NCI-H345 (cell line): ENCODE data around the gene PTAFR.

ENCODE experiments used
- DNase-seq: peaks from one replicate; lab custom pipeline; 2025; lab: John Stamatoyannopoulos, UW

The PTAFR gene

DNA sequence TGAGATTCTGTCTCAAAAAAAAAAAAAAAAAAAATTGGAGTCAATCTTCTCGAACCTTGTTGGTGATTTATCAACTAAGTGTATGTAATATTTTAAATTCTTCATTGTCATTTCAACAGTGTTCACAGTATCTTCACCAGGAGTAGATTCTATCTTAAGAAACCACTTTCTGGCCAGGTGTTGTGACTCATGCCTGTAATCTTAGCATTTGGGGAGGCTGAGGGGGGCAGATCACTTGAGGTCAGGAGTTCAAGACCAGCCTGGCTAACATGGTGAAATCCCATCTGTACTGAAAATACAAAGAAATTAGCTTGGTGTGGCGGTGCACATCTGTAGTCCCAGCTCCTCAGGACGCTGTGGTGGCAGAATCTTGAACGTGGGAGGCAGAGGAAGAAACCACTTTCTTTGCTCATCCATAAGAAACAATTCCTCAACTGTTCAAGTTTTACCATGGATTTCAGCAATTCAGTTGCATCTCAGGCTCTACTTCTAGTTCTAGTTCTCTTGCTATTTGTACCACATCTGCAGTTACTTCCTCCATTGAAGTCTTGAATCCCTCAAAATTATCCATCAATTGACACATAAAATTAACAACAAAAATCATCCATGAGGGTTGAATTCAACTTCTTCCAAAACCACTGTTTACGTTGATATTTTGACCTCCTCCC is 57.7 kb downstream of the PTAFR start:
- no peak for DNase-seq

DNA sequence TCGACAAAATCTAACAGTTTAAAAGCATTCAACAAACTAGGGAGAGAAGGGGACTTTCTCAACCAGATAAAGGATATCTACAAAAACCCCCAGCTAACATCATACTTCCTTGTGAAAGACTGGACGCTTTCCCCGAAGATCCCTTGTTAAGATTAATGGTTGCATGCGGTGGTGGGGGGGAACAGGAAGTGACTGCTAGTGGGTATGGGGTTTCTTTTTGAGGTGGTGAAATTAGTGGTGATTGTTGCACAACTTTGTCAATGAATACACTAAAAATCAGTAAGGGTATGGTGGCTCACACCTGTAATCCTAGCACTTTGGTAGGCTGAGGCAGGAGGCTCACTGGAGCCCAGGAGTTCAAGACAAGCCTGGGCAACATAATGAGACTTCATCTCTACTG is 61.2 kb downstream of the PTAFR start:
- no peak for DNase-seq

DNA sequence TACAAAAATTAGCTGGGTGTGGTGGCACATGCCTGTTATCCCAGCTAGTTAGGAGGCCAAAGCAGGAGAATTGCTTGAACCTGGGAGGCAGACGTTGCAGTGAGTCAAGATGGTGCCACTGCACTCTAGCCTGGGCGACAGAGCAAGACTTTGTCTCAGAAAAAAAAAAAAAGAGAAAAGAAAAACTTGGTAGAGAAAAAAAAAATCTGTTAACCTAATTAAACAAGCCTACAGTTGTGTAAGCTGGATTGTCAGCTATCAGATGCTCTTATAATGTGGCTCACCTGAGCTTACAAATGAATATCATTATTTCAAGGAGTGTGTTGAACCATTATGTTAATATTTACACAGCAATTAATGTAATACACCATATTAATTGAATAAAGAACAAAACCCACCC is 61.6 kb downstream of the PTAFR start:
- DNase-seq, result no peak

DNA sequence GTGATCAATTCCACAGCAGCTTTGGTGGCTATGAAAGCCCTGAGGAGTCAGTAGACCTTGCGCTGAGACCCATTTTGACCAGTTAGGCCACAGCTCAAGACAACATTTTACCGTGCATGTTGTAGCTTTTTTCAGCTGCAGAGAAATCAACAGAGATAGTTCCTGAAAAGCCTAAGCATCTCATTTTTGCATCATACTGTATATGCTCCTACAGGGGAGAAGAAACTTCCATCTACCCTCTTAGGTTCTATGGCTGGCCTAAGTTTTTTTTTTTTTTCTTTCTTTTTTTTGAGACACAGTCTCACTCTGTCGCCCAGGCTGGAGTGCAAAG is 63.3 kb downstream of the PTAFR start:
- no peak for DNase-seq

DNA sequence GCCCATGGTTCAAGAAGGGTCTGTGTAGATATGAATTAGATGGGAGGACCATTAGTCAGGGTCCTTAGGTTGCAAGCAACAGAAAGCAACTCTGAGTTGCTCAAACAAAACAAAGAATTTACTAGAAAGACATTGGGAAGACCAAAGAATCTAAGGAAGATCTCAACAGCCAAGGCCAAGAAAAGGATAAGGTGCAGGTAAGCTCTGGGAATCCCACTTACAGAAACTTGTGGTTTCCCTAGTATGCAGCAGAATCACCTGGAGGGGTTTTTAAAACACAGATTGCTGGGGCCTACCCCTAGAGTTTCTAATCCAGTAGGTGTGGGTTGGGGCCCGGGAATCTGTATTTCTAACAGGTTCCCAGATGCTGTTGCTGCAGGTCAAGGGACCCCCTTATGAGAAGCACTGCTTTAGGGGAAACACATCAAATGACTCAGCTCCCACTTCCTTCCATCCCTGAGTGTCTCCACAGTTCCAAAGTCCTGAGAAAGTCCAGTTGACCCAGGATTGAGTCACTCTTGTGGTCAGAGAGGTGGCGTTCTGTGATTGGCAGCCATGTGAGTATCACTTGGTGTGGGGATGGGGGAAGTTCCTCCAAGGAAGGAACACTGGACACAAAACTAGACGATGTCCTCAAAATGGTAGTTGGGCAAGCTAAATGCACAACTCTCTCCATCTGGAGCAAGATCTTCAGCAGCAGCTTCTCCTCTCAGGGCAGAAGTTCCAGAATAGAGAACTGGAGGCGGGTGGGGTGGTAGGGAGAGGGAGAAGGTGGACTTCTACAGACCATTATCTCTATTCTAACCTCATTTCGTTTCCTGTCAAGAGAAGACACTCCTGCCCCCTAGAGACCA is 63.9 kb downstream of the PTAFR start:
- no peak for DNase-seq

DNA sequence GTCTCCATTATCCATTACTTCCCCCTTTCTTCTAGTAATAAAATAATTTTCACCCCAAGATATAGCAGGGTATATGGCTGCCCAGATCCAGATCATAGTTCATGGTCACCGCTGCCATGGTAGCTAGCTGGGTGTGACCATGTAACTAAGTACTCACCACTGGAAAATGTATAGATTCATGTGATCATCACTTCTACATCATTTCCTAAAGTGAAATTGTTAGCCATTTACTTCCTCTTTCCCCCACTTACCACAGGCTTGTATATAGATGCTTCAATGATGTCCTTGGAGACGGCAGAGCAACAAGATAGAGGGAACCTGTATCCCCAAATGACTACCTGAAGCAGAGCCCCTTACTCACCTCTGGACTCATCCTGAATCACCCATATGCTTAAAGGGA is 65.3 kb downstream of the PTAFR start:
- no peak for DNase-seq

DNA sequence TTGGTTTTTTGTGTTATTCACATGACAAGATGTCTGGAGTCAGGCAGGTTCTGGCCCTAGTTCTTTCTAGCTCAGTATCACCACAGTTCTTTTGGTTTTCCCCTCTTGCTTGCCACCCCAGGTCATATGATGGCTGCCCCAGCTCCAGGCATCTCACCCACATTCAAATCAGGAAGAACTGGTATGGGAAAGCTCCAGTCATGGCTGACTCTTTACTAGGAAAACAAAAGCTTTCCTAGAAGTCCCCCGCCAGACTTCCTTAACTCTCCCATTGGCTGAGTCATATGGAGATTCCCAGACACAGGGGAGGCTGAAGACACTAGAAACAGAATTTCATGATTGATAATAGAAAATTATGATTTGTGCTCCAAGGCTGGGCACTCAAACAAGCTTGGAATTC is 65.9 kb downstream of the PTAFR start:
- DNase-seq, result no peak

DNA sequence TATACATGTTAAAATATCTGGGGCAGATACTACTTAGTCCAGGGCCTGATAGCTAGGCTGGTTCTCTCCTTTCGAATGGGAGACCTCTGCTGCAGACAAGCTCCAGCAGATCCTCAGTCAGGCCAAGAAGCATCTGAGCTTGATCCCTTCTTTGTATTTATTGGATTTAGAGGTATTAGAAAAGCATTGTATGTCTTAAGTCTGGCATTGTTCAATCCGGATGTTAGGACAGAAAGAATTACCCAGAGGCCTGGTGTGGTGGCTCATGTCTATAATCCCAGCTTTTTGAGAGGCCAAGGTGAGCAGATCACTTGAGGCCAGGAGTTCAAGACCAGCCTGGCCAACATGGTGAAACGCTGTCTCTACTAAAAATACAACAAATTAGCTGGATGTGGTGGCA is 66.9 kb downstream of the PTAFR start:
- DNase-seq, result no peak

DNA sequence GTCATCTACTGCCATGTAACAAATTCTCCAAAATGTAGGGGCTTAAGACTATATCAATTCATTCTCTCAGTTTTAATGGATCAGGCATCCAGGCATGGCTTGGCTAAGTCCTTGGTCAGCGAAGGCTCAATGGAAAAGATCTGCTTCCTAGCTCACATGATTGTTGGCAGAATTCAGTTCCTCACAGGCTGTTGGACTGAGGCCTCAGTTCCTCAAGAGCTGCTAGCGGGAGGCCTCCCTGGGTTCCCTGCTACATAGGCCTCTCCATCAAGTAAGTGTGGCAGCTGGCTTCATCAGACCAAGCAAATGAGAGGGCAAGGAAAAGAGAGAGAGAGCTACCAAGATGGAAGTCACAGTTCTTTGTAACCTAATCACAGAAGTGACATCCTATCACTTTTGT is 68.5 kb downstream of the PTAFR start:
- DNase-seq, result no peak

DNA sequence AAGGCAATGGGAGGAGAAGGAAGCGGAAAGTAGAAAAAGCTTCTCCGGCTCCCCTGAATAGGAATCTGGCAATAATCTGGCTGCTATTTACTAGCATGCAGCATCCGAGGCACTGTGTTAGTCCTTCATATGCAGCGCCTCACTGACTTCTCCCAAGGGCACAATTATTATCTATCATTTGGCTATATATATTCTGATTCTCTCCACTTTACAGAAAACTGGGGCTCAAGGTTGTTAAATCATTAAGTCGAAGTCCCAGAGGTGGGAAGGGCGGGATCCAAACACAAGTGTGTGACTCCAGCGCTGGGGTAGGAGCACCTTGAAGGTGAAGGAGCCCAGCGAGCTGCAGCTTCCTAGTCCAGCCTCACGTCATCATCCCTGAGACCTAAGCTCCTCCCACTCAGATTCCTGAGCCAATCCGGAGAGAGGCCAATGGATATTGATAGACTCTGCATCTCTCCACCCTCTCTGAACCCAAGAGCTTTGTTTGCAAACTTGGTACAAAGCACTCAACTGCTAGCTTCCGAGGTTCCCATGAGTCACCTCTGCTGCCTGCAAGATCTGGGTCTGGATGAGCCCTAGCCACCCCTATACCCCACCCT is 71.5 kb downstream of the PTAFR start:
- DNase-seq, result no peak

DNA sequence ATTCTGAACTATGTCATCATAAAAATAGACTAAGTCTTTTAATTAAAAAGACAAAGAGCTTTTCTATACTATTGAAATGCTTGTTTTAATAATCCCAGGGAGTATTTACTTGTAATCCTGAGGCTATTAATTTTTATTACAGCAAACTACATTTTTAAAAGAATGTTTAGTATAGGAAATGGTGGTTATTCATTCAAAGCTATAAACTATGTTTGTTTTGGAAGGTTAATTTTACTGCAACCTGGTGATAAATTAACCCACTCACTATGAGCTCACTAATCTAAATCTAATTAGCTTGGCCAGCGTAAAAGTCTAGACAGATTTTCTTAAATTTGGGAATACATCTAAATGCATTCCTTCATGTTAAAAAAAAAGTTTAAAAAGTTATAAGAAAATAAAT is 74.3 kb downstream of the PTAFR start:
- no peak for DNase-seq

DNA sequence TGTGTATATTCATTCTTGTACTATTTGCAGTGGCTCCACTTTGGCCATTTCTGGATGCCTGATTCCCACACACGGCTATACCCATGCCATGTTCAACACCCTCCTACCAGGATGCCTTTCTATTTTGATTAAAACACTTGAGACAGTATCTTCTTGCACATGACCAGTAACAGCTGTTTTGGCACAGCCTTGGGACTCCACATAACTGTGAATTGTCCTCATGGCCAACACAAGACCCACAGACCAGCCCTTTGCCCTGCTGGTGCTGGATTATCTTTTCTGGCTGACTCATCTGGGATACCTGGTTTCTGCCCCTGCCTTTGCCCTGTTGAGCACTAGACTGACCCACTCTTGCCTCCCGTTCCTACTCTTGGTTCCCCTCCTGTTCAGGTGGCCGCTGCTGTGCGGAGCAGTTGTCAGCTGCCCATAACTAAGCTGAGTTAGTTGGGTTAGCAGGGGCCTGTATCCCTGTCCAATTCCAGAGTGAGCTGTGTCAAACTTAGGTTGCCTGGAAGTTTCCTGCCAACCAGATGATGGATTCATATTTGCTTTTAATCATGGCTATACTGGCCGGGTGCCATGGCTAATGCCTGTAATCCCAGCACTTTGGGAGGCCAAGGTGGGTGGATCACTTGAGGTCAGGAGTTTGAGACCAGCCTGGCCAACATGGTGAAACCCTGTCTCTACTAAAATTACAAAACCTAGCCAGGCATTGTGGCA is 77.3 kb downstream of the PTAFR start:
- DNase-seq, result no peak
